Measurements from ENCODE around the gene CD248.

- TF ChIP-seq EP300 (IDR thresholded peaks at IDR 0.05) (no peak), POLR2A (IDR thresholded peaks at IDR 0.05; ENCODE audit: low read length) (no peak)
Observed at GRCh38 chr11:66331542-66332370, 14.9 kb upstream of the CD248 start.
